HEK293 (cell line): Measurements from ENCODE around the gene MFSD11.

ENCODE experiments used
- CTCF ChIA-PET: fragments of 350-600 bp; formaldehyde crosslinking; extraction: SDS; loops from one replicate; lab custom pipeline; 2021; ENCODE audit warnings: antibody characterized with exemption; lab: Yijun Ruan, JAX
- POLR2A ChIA-PET: fragments of 300-600 bp; formaldehyde crosslinking; extraction: SDS; loops from one replicate; lab custom pipeline; 2020; ENCODE audit warnings: antibody characterized with exemption, inconsistent platforms; lab: Yijun Ruan, JAX
- H3K27ac ChIP-seq: fragments of 200-500 bp; sonication (Bioruptor generic); 2 replicates; pipeline ENCODE4 v1.5.1; 2014; ENCODE audit warnings: low read depth, low read length, control low read depth, inconsistent platforms; ENCODE audit errors: extremely low read depth
- H3K36me3 ChIP-seq, 2 experiments: fragments of 200-500 bp in 1 of 2; sonication (Bioruptor generic) in 1 of 2; 1 replicate in 1 of 2; 2 replicates in 1 of 2; pipeline ENCODE4 v1.5.1; 2014 to 2017; ENCODE audit warnings: inconsistent platforms in 2 of 2, low read length in 2 of 2; ENCODE audit not compliant: control insufficient read depth in 2 of 2, insufficient read depth in 1 of 2
- H3K4me1 ChIP-seq: fragments of 200-500 bp; sonication (Bioruptor generic); 2 replicates; pipeline ENCODE4 v1.5.1; 2014; ENCODE audit warnings: mild to moderate bottlenecking, low read length, inconsistent platforms; ENCODE audit not compliant: control insufficient read depth, insufficient read depth
- H3K4me3 ChIP-seq: 2 replicates; pipeline ENCODE4 v1.5.1; 2011; ENCODE audit warnings: low read depth, mild to moderate bottlenecking, control low read depth, low read length, moderate library complexity
- H3K9me3 ChIP-seq: fragments of 200-500 bp; sonication (Bioruptor generic); 2 replicates; pipeline ENCODE4 v1.5.1; 2014; ENCODE audit warnings: low read depth, low read length, inconsistent platforms; ENCODE audit not compliant: control insufficient read depth, insufficient read depth
- GFI1B ChIP-seq: fragments of 450-650 bp; formaldehyde crosslinking; IDR thresholded peaks from 2 replicates; pipeline ENCODE4 v1.5.1; 2016; ENCODE audit warnings: missing biosample characterization, missing genetic modification characterization
- GLI4 ChIP-seq: fragments of 450-650 bp; formaldehyde crosslinking; IDR thresholded peaks from 2 replicates; pipeline ENCODE4 v1.5.1; 2016; ENCODE audit warnings: missing biosample characterization, missing genetic modification characterization
- KLF1 ChIP-seq: fragments of 450-650 bp; formaldehyde crosslinking; IDR thresholded peaks from 2 replicates; pipeline ENCODE4 v1.5.1; 2016; ENCODE audit warnings: missing biosample characterization, missing genetic modification characterization
- KLF16 ChIP-seq: fragments of 450-650 bp; formaldehyde crosslinking; IDR thresholded peaks from 2 replicates; pipeline ENCODE4 v1.5.1; 2017; ENCODE audit warnings: missing biosample characterization, missing genetic modification characterization
- KLF7 ChIP-seq: fragments of 450-650 bp; formaldehyde crosslinking; IDR thresholded peaks from 2 replicates; pipeline ENCODE4 v1.5.1; 2016; ENCODE audit warnings: missing biosample characterization, missing genetic modification characterization, borderline replicate concordance
- MZF1 ChIP-seq: fragments of 450-650 bp; formaldehyde crosslinking; IDR thresholded peaks from 2 replicates; pipeline ENCODE4 v1.5.1; 2017; ENCODE audit warnings: missing biosample characterization, missing genetic modification characterization, borderline replicate concordance
- ZBTB17 ChIP-seq: fragments of 450-650 bp; formaldehyde crosslinking; IDR thresholded peaks from 2 replicates; pipeline ENCODE4 v1.5.1; 2016; ENCODE audit warnings: missing biosample characterization, missing genetic modification characterization
- ZBTB21 ChIP-seq: fragments of 450-650 bp; formaldehyde crosslinking; IDR thresholded peaks from 2 replicates; pipeline ENCODE4 v1.5.1; 2017; ENCODE audit warnings: missing biosample characterization, missing genetic modification characterization
- ZFHX2 ChIP-seq: fragments of 450-650 bp; formaldehyde crosslinking; conservative IDR thresholded peaks from 2 replicates; pipeline ENCODE4 v1.5.1; 2016; ENCODE audit warnings: missing biosample characterization, missing genetic modification characterization
- ZNF121 ChIP-seq: fragments of 450-650 bp; formaldehyde crosslinking; IDR thresholded peaks from 2 replicates; pipeline ENCODE4 v1.5.1; 2016; ENCODE audit warnings: missing biosample characterization, missing genetic modification characterization
- ZNF138 ChIP-seq: fragments of 450-650 bp; formaldehyde crosslinking; IDR thresholded peaks from 2 replicates; pipeline ENCODE4 v1.5.1; 2016; ENCODE audit warnings: missing biosample characterization, missing genetic modification characterization, borderline replicate concordance
- ZNF202 ChIP-seq: fragments of 450-650 bp; formaldehyde crosslinking; IDR thresholded peaks from 2 replicates; pipeline ENCODE4 v1.5.1; 2016; ENCODE audit warnings: missing biosample characterization, missing genetic modification characterization, borderline replicate concordance
- ZNF311 ChIP-seq: fragments of 450-650 bp; formaldehyde crosslinking; IDR thresholded peaks from 2 replicates; pipeline ENCODE4 v1.5.1; 2017; ENCODE audit warnings: missing biosample characterization, missing genetic modification characterization, borderline replicate concordance
- ZNF341 ChIP-seq: fragments of 450-650 bp; formaldehyde crosslinking; IDR thresholded peaks from 2 replicates; pipeline ENCODE4; 2016; ENCODE audit warnings: low read depth, missing biosample characterization, missing genetic modification characterization
- ZNF354C ChIP-seq: fragments of 450-650 bp; formaldehyde crosslinking; IDR thresholded peaks from 2 replicates; pipeline ENCODE4 v1.5.1; 2016; ENCODE audit warnings: missing biosample characterization, missing genetic modification characterization, low read depth, borderline replicate concordance
- ZNF366 ChIP-seq: fragments of 450-650 bp; formaldehyde crosslinking; conservative IDR thresholded peaks from 2 replicates; pipeline ENCODE4 v1.5.1; 2016; ENCODE audit warnings: missing biosample characterization, missing genetic modification characterization
- ZNF394 ChIP-seq: fragments of 450-650 bp; formaldehyde crosslinking; IDR thresholded peaks from 2 replicates; pipeline ENCODE4 v1.5.1; 2016; ENCODE audit warnings: missing biosample characterization, missing genetic modification characterization, mild to moderate bottlenecking, moderate library complexity, borderline replicate concordance
- ZNF48 ChIP-seq: fragments of 450-650 bp; formaldehyde crosslinking; IDR thresholded peaks from 2 replicates; pipeline ENCODE4 v1.5.1; 2016; ENCODE audit warnings: missing biosample characterization, missing genetic modification characterization
- ZNF658 ChIP-seq: fragments of 450-650 bp; formaldehyde crosslinking; IDR thresholded peaks from 2 replicates; pipeline ENCODE4; 2016; ENCODE audit warnings: missing biosample characterization, missing genetic modification characterization
- ZNF660 ChIP-seq: fragments of 450-650 bp; IDR thresholded peaks from 2 replicates; pipeline ENCODE4 v1.5.1; 2018; ENCODE audit warnings: missing biosample characterization, mild to moderate bottlenecking, missing genetic modification characterization
- ZNF707 ChIP-seq: fragments of 450-650 bp; formaldehyde crosslinking; IDR thresholded peaks from 2 replicates; pipeline ENCODE4 v1.5.1; 2016; ENCODE audit warnings: missing biosample characterization, missing genetic modification characterization
- ZNF776 ChIP-seq: fragments of 450-650 bp; formaldehyde crosslinking; IDR thresholded peaks from 2 replicates; pipeline ENCODE4 v1.5.0; 2017; ENCODE audit warnings: missing biosample characterization, missing genetic modification characterization, borderline replicate concordance
- ZSCAN16 ChIP-seq: fragments of 450-650 bp; formaldehyde crosslinking; IDR thresholded peaks from 2 replicates; pipeline ENCODE4 v1.5.1; 2016; ENCODE audit warnings: missing biosample characterization, missing genetic modification characterization
- ZSCAN30 ChIP-seq: fragments of 450-650 bp; IDR thresholded peaks from 2 replicates; pipeline ENCODE4 v1.5.1; 2018; ENCODE audit warnings: missing biosample characterization, mild to moderate bottlenecking, missing genetic modification characterization, moderate library complexity
- TF ChIP-seq, protein P1 (sequence below): fragments of 450-650 bp; formaldehyde crosslinking; IDR thresholded peaks from 2 replicates; pipeline ENCODE4 v1.5.1; 2016; ENCODE audit warnings: missing biosample characterization, missing genetic modification characterization
- TF ChIP-seq, protein P2 (sequence below): fragments of 450-650 bp; formaldehyde crosslinking; IDR thresholded peaks from 2 replicates; pipeline ENCODE4 v1.5.1; 2016; ENCODE audit warnings: missing biosample characterization, missing genetic modification characterization, borderline replicate concordance
- TF ChIP-seq, protein P3 (sequence below): sonication (generic); formaldehyde crosslinking; IDR thresholded peaks from 2 replicates; pipeline ENCODE4 v1.8.1; 2022; ENCODE audit warnings: mild to moderate bottlenecking, moderate library complexity, missing genetic modification reagents
- TF ChIP-seq, protein P4 (sequence below): fragments of 450-650 bp; IDR thresholded peaks from 2 replicates; pipeline ENCODE4 v1.5.1; 2018; ENCODE audit warnings: missing biosample characterization, missing genetic modification characterization

MFSD11 gene

DNA sequence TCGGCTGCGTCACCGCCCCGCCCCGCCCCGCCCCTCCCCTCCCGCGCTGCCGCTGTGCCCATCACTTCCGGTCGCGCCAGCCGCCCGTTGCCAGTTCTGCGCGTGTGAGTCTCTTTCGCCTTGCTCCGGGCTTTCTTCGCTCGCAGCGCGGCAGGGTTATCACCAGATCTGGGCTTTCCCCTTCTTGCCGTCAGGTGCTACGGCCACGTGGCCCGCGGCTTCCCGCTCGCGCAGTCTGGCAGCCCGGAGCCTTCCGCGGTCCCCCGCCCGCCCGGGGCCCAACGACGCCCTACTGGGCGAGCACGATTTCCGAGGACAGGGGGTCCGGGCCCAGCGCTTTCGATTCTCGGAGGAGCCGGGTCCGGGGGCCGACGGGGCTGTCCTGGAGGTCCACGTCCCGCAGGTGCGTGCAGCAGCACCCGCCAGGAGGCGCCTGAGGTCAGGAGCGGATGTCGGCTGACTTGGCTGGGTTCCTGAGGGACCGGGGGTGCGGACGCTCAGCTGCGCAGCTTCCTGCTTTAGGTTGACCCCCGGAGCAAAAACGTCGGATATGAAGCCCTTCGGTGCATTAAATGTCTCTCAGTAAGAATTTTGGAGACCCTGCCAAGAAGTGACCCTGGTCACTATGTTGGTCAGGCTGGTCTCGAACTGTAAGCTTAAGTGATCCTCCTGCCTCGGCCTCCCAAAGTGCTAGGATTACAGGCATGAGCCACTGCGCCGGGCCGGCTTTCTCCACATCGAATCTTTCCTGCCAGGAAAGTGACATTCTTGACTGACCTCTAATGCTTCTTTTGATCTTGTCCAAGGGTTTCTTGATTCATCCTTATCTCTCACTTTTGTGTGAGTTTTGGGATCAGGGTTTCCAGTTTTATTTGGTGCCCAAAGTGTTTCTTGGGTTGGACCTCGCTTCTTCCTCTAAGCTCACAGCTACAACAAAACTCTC lies 10.9 kb upstream of the MFSD11 start, which contains the start of gene METTL23 (continued):
- TF ChIP-seq KLF7 (no peak), ZNF48 (tag by site-specific recombination) (no peak), MZF1 (no peak), ZNF138 (no peak), ZSCAN30 (tag by site-specific recombination) (peak; percentile 81; the same call in 1 of the 2 replicates), GLI4 (tag by site-specific recombination) (peak; percentile 39; the same call in 1 of the 2 replicates), ZNF202 (tag by site-specific recombination) (no peak), ZSCAN16 (tag by site-specific recombination) (no peak), ZNF121 (0 out of 2 replicates have a peak, but pooled peaks have one; percentile 31), ZNF354C (tag by site-specific recombination) (no peak), KLF16 (tag by site-specific recombination) (peak; percentile 14; the same call in 1 of the 2 replicates), ZNF311 (tag by site-specific recombination) (no peak), ZNF341 (tag by site-specific recombination) (no peak), ZFHX2 (tag by site-specific recombination) (no peak), ZNF366 (tag by site-specific recombination) (no peak; the same call in 1 of the 2 replicates)
- TF ChIP-seq, protein P1, sequence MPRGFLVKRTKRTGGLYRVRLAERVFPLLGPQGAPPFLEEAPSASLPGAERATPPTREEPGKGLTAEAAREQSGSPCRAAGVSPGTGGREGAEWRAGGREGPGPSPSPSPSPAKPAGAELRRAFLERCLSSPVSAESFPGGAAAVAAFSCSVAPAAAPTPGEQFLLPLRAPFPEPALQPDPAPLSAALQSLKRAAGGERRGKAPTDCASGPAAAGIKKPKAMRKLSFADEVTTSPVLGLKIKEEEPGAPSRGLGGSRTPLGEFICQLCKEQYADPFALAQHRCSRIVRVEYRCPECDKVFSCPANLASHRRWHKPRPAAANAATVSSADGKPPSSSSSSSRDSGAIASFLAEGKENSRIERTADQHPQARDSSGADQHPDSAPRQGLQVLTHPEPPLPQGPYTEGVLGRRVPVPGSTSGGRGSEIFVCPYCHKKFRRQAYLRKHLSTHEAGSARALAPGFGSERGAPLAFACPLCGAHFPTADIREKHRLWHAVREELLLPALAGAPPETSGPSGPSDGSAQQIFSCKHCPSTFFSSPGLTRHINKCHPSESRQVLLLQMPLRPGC: peak; percentile 64

DNA sequence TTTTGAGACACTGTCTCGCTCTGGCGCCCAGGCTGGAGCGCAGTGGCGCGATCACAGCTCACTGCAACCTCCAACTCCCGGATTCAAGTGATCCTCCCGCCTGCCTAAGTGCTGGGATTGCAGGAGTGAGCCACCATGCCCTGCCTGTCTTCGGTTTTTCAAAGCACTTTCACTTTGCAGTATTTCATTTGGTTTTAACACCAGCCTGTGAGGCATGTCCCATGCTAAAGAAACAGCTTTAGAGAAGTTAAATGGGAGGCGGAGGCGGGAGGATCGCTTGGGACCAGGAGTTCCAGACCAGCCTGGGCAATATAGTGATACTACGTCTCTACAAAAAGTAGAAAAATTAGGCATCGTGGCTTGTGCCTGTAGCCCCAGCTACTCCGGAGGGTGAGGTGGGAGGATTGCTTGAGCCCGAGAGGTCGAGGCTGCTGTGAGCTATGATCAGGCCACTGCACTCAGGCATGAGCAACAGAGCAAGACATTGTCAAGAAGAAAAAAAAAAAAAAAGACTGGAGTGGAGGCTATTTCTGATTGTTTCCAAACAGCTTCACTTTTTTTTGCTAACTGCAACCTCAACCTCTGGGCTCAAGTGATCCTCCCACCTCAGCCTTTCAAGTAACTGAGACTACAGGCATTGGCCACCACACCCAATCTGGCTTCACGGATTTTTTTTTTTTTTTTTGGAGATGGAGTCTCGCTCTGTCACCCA lies 10.0 kb upstream of the MFSD11 start:
- peak overlapping the region; percentile 34; the same call in 1 of the 2 replicates for H3K27ac ChIP-seq
- ChIA-PET CTCF (interaction anchor here (0.6 to 8.7 kb wide), 10 partner anchors 7 to 526 kb away, joined by 3 to 68 read pairs (median 5); partner anchors contain the start of genes MGAT5B and MXRA7), POLR2A (interaction anchor here (0.5 to 4.6 kb wide), 18 partner anchors 9 to 578 kb away, joined by 3 to 68 read pairs (median 4); partner anchors contain the start of genes MFSD11 and SRSF2)
- no peaks in the 10 kb centered on the region for H3K9me3 ChIP-seq
- peak overlapping the region; percentile 93 for H3K4me3 ChIP-seq
- H3K4me1 ChIP-seq: peaks cover 7% of the 10 kb centered on the region
- H3K36me3 ChIP-seq: peaks cover 38 to 54% of the 10 kb centered on the region in 2 experiments
- TF ChIP-seq ZBTB17 (tag by site-specific recombination) (peak; percentile 98), ZNF658 (tag by site-specific recombination) (no peak), ZNF707 (tag by site-specific recombination) (no peak), ZNF394 (tag by site-specific recombination) (peak; percentile 83), ZBTB21 (tag by site-specific recombination) (no peak), GFI1B (peak; percentile 79; the same call in 1 of the 2 replicates), KLF1 (tag by site-specific recombination) (peak; percentile 37), ZNF660 (tag by site-specific recombination) (no peak), ZNF776 (tag by site-specific recombination) (no peak)
- TF ChIP-seq, protein P2, sequence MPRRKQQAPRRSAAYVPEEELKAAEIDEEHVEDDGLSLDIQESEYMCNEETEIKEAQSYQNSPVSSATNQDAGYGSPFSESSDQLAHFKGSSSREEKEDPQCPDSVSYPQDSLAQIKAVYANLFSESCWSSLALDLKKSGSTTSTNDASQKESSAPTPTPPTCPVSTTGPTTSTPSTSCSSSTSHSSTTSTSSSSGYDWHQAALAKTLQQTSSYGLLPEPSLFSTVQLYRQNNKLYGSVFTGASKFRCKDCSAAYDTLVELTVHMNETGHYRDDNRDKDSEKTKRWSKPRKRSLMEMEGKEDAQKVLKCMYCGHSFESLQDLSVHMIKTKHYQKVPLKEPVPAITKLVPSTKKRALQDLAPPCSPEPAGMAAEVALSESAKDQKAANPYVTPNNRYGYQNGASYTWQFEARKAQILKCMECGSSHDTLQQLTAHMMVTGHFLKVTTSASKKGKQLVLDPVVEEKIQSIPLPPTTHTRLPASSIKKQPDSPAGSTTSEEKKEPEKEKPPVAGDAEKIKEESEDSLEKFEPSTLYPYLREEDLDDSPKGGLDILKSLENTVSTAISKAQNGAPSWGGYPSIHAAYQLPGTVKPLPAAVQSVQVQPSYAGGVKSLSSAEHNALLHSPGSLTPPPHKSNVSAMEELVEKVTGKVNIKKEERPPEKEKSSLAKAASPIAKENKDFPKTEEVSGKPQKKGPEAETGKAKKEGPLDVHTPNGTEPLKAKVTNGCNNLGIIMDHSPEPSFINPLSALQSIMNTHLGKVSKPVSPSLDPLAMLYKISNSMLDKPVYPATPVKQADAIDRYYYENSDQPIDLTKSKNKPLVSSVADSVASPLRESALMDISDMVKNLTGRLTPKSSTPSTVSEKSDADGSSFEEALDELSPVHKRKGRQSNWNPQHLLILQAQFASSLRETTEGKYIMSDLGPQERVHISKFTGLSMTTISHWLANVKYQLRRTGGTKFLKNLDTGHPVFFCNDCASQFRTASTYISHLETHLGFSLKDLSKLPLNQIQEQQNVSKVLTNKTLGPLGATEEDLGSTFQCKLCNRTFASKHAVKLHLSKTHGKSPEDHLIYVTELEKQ (tag by site-specific recombination): no peak
- TF ChIP-seq, protein P3, sequence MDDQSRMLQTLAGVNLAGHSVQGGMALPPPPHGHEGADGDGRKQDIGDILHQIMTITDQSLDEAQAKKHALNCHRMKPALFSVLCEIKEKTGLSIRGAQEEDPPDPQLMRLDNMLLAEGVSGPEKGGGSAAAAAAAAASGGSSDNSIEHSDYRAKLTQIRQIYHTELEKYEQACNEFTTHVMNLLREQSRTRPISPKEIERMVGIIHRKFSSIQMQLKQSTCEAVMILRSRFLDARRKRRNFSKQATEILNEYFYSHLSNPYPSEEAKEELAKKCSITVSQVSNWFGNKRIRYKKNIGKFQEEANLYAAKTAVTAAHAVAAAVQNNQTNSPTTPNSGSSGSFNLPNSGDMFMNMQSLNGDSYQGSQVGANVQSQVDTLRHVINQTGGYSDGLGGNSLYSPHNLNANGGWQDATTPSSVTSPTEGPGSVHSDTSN (CRISPR knock-in tag): no peak
- TF ChIP-seq, protein P4, sequence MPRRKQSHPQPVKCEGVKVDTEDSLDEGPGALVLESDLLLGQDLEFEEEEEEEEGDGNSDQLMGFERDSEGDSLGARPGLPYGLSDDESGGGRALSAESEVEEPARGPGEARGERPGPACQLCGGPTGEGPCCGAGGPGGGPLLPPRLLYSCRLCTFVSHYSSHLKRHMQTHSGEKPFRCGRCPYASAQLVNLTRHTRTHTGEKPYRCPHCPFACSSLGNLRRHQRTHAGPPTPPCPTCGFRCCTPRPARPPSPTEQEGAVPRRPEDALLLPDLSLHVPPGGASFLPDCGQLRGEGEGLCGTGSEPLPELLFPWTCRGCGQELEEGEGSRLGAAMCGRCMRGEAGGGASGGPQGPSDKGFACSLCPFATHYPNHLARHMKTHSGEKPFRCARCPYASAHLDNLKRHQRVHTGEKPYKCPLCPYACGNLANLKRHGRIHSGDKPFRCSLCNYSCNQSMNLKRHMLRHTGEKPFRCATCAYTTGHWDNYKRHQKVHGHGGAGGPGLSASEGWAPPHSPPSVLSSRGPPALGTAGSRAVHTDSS (tag by site-specific recombination): no peak
